Liver (tissue), 9 donors: ENCODE results near the gene FALEC. TPM values are rescaled to one million over a fixed set of nuclear protein-coding genes. Genes with fewer than 3 reads are reported as not detected.

ENCODE experiments used
- DNase-seq: peaks from one replicate; pipeline ENCODE4 v3.0.0-alpha.2; 2017; ENCODE audit warnings: low spot score
- H3K27ac ChIP-seq, 2 donors: one replicate each; pipeline ENCODE4 v1.7.0; 2013; ENCODE audit warnings: inconsistent platforms in 2 of 2, low read length in 2 of 2, control low read depth in 1 of 2, low read depth in 1 of 2, mild to moderate bottlenecking in 1 of 2
- H3K27me3 ChIP-seq, 4 donors: one replicate each; pipeline versions ENCODE4 v1.6.1 to v1.7.0; 2013; ENCODE audit warnings: low read length in 3 of 4, inconsistent platforms in 1 of 4, mild to moderate bottlenecking in 1 of 4, moderate library complexity in 1 of 4; ENCODE audit not compliant: control insufficient read depth in 4 of 4, insufficient read depth in 4 of 4
- H3K36me3 ChIP-seq, 4 donors: one replicate each; pipeline versions ENCODE4 v1.6.1 to v1.7.0; 2013; ENCODE audit warnings: low read length in 3 of 4, mild to moderate bottlenecking in 3 of 4, low read depth in 1 of 4, moderate library complexity in 1 of 4; ENCODE audit not compliant: control insufficient read depth in 4 of 4, insufficient read depth in 3 of 4
- H3K4me1 ChIP-seq, 4 donors: one replicate each; pipeline versions ENCODE4 v1.6.1 to v1.7.0; 2013; ENCODE audit warnings: low read length in 3 of 4, mild to moderate bottlenecking in 3 of 4, moderate library complexity in 1 of 4; ENCODE audit not compliant: control insufficient read depth in 4 of 4, insufficient read depth in 4 of 4
- H3K4me3 ChIP-seq, 3 donors: one replicate each; pipeline versions ENCODE4 v1.6.1 to v1.7.0; 2013; ENCODE audit warnings: low read length in 3 of 3, control low read depth in 1 of 3, low read depth in 1 of 3, mild to moderate bottlenecking in 1 of 3
- H3K9ac ChIP-seq, 2 donors: one replicate each; pipeline ENCODE4 v1.7.0; 2013; ENCODE audit warnings: low read length in 2 of 2, mild to moderate bottlenecking in 2 of 2, moderate library complexity in 2 of 2, control low read depth in 1 of 2, low read depth in 1 of 2
- H3K9me3 ChIP-seq, 4 donors: one replicate each; pipeline versions ENCODE4 v1.6.1 to v1.7.0; 2013; ENCODE audit warnings: low read length in 3 of 4; ENCODE audit not compliant: control insufficient read depth in 4 of 4
- HNF4A ChIP-seq, 2 donors: conservative IDR thresholded peaks; 2 replicates each; pipeline ENCODE4 v1.6.1; 2016; ENCODE audit warnings: antibody characterized with exemption in 2 of 2, mild to moderate bottlenecking in 2 of 2
- NR2F2 ChIP-seq: IDR thresholded peaks from 2 replicates; pipeline ENCODE4 v1.6.1; 2016; ENCODE audit warnings: antibody characterized with exemption
- RAD21 ChIP-seq, 2 donors: IDR thresholded peaks; 2 replicates each; pipeline ENCODE4 v1.6.1; 2016; ENCODE audit warnings: antibody characterized with exemption in 2 of 2, mild to moderate bottlenecking in 2 of 2
- RXRA ChIP-seq, 2 donors: IDR thresholded peaks; 2 replicates each; pipeline ENCODE4 v1.6.1; 2017 to 2018; ENCODE audit warnings: antibody characterized with exemption in 2 of 2, mild to moderate bottlenecking in 1 of 2
- SP1 ChIP-seq: IDR thresholded peaks from 2 replicates; pipeline ENCODE4 v1.6.1; 2018; ENCODE audit warnings: antibody characterized with exemption, mild to moderate bottlenecking
- TAF1 ChIP-seq: conservative IDR thresholded peaks from 2 replicates; pipeline ENCODE4 v1.6.1; 2016; ENCODE audit warnings: antibody characterized with exemption, mild to moderate bottlenecking
- YY1 ChIP-seq: IDR thresholded peaks from 2 replicates; pipeline ENCODE4 v1.6.1; 2016; ENCODE audit warnings: antibody characterized with exemption, mild to moderate bottlenecking
- WGBS: extraction: QIAGEN DNeasy Blood & Tissue Kit; methylation state at CpG from one replicate; pipeline ENCODE4 v1.1.7; 2013; 5-methylcytosine and 5-hydroxymethylcytosine counted together
- polyA plus RNA-seq, 2 donors: library from polyadenylated mRNA; stranded (reverse) in 1 of 2; unstranded in 1 of 2; fragments of 200-250 nt in 1 of 2; fragments of >200 nt in 1 of 2; fragmentation: Nextera tagmentation in 1 of 2; extraction: Ambion mirVana in 1 of 2; gene quantifications; one replicate each; pipeline versions ENCODE4 v1.2.1 to v1.2.3, GENCODE V29; 2013 to 2015
- total RNA-seq, 2 donors: library from RNA; depleted of rRNA; stranded (reverse); fragments of >200 nt; gene quantifications; one replicate each; pipeline ENCODE4 v1.2.3, GENCODE V29; 2014
- TF ChIP-seq, protein P1 (sequence below): IDR thresholded peaks from 2 replicates; pipeline ENCODE4 v1.6.1; 2016; ENCODE audit warnings: antibody characterized with exemption
- TF ChIP-seq, protein P2 (sequence below): IDR thresholded peaks from 2 replicates; pipeline ENCODE4 v1.6.1; 2016; ENCODE audit warnings: antibody characterized with exemption
- TF ChIP-seq, protein P3 (sequence below): fragments of 150-350 bp; IDR thresholded peaks from 2 replicates; pipeline ENCODE4 v1.5.1; 2017; ENCODE audit warnings: improper control_type of control experiment, low read depth, low read length; ENCODE audit not compliant: missing input control
- donor health status: healthy.
- donor health status: healthy.
- donor health status: healthy.
- donor health status: healthy.
- donor health status: healthy.

The FALEC gene
- total and polyA plus RNA-seq, 4 donors = not detected

DNA sequence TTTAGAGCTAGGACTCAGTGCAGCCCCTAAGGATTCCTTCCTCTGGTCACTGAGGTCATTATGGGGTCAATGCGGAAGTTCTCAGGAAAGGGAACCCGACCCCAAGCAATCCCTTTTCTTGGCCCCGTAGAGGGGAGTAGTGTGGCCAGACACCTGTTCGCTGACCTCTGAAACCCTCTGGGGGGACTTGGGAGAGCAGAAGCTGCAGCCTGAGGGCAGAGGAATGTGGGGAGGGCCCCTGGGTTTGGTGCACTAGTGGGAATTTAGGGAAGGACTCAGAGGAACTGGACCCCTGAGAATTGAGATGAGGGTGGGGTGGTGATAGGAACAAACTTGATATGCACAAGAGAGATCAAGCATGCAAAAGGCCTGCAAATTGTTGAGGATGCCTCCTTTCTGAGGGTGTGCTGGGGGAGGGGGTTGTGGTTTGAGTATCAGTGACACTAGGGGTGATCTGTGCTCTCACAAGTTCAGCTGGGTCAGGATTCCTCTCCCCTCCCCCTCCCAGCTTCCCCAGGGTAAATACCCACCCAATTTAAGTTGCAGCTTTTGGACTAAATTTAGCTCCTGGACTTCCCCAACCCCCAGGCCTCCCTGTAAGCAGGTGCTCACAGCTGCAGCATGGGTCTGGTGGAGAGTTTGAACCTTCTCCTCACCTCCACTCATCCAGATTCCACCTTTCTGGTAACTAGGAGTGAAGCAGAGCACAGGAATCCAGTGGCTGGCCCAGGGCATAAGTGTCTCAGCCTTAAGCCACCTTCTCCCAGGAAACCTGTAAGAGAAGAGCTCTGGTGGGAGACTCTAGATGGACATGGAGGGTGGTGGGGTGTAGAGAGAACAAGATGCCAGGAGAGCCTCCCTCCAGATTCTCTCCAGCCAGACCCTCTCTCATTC is 47.1 kb downstream of the FALEC start:
- WGBS = 19% methylated on average over 4 of the region's 4 CpGs
- H3K4me3 ChIP-seq = peak overlapping the region in 2 of 3 donors; percentile 36 to 81
- no peak for DNase-seq

DNA sequence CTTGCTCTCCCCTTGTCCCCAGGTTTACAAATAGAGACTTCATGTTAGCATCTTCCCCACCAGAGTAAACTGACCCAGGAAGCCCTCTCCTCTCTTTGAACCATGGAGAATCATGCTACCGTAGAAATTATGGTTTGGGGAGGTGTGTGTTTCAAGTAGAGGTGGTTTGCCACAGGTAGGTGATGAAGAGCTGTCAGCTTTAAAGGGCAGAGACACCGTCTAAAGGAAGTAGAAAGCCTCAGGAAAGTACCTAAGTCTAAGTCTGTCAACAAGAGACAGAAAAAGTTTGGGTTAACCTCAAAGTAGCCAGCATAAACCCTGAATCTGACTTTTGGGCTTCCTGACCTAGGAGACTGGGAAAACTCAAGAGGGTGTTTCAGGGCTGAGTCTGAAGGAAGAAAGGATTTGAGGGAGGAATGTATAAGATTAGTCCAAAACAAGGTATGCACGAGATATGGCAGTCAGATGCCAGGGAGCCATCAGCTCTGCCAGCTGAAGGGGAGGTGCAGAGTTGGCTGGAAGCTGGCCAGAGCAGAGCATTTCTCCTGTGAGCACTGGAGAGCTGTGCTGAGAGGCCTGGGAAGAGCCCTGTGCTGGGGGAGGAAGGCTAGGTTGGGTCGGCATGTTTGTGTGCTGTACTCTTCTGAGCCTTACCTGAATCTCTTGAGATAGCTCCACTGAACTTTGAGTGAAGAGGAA is 47.9 kb downstream of the FALEC start:
- H3K9ac ChIP-seq = peak overlapping the region; percentile 16 to 48
- no peak for DNase-seq

More for the DNA sequence above, 47.1 kb downstream of the FALEC start:
- Histone ChIP-seq H3K36me3 (no peaks in the 10 kb centered on the region), H3K4me1 (peaks cover 19 to 70% (median 56%) of the 10 kb centered on the region in 4 donors), H3K27ac (peak overlapping the region; percentile 93 to 100), H3K27me3 (no peaks in the 10 kb centered on the region), H3K9me3 (no peaks in the 10 kb centered on the region), H3K9ac (peak overlapping the region; percentile 35 to 59)
- TF ChIP-seq NR2F2 (peak; percentile 72), TAF1 (no peak), HNF4A (conservative IDR thresholded peaks at IDR 0.05) (peak in 1 of 2 donors; percentile 15), RXRA (IDR thresholded peaks at IDR 0.05) (peak; percentile 24)
- TF ChIP-seq, protein P1, sequence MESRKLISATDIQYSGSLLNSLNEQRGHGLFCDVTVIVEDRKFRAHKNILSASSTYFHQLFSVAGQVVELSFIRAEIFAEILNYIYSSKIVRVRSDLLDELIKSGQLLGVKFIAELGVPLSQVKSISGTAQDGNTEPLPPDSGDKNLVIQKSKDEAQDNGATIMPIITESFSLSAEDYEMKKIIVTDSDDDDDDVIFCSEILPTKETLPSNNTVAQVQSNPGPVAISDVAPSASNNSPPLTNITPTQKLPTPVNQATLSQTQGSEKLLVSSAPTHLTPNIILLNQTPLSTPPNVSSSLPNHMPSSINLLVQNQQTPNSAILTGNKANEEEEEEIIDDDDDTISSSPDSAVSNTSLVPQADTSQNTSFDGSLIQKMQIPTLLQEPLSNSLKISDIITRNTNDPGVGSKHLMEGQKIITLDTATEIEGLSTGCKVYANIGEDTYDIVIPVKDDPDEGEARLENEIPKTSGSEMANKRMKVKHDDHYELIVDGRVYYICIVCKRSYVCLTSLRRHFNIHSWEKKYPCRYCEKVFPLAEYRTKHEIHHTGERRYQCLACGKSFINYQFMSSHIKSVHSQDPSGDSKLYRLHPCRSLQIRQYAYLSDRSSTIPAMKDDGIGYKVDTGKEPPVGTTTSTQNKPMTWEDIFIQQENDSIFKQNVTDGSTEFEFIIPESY = no peak
- TF ChIP-seq, protein P2, sequence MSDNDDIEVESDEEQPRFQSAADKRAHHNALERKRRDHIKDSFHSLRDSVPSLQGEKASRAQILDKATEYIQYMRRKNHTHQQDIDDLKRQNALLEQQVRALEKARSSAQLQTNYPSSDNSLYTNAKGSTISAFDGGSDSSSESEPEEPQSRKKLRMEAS = peak; percentile 30

More for the DNA sequence above, 47.9 kb downstream of the FALEC start:
- no peak for TF ChIP-seq NR2F2
- TF ChIP-seq HNF4A (conservative IDR thresholded peaks at IDR 0.05) = no peak
- TF ChIP-seq, protein P2 = no peak
- TF ChIP-seq SP1 = no peak
- TF ChIP-seq RXRA (IDR thresholded peaks at IDR 0.05) = no peak
- no peak for TF ChIP-seq YY1
- peak in 1 of 2 donors; percentile 2 for TF ChIP-seq RAD21 (IDR thresholded peaks at IDR 0.05)
- TF ChIP-seq, protein P3, sequence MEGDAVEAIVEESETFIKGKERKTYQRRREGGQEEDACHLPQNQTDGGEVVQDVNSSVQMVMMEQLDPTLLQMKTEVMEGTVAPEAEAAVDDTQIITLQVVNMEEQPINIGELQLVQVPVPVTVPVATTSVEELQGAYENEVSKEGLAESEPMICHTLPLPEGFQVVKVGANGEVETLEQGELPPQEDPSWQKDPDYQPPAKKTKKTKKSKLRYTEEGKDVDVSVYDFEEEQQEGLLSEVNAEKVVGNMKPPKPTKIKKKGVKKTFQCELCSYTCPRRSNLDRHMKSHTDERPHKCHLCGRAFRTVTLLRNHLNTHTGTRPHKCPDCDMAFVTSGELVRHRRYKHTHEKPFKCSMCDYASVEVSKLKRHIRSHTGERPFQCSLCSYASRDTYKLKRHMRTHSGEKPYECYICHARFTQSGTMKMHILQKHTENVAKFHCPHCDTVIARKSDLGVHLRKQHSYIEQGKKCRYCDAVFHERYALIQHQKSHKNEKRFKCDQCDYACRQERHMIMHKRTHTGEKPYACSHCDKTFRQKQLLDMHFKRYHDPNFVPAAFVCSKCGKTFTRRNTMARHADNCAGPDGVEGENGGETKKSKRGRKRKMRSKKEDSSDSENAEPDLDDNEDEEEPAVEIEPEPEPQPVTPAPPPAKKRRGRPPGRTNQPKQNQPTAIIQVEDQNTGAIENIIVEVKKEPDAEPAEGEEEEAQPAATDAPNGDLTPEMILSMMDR = no peak
- TF ChIP-seq, protein P1 = no peak
- H3K4me1 ChIP-seq = peaks cover 19 to 78% (median 62%) of the 10 kb centered on the region in 4 donors
- H3K27ac ChIP-seq = peak overlapping the region; percentile 93 to 100
- H3K4me3 ChIP-seq = no peak overlapping the region
- H3K9me3 ChIP-seq = no peaks in the 10 kb centered on the region
- WGBS = 34% methylated on average over 4 of the region's 4 CpGs
- H3K36me3 ChIP-seq = no peaks in the 10 kb centered on the region
- H3K27me3 ChIP-seq = no peaks in the 10 kb centered on the region
